HG02623 (cell line): ENCODE results near the gene SCAP.
"Not testable (repeated sequence)": the region's sequence is repeated elsewhere in the genome, so short reads cannot be mapped to it uniquely, and the experiment has no call there.

Experiments
- ATAC-seq: cut with Tn5 transposase; IDR thresholded peaks from one replicate; pipeline ENCODE4 v1.9.1; 2021; ENCODE audit warnings: moderate library complexity; ENCODE audit not compliant: unreplicated experiment

SCAP gene

DNA sequence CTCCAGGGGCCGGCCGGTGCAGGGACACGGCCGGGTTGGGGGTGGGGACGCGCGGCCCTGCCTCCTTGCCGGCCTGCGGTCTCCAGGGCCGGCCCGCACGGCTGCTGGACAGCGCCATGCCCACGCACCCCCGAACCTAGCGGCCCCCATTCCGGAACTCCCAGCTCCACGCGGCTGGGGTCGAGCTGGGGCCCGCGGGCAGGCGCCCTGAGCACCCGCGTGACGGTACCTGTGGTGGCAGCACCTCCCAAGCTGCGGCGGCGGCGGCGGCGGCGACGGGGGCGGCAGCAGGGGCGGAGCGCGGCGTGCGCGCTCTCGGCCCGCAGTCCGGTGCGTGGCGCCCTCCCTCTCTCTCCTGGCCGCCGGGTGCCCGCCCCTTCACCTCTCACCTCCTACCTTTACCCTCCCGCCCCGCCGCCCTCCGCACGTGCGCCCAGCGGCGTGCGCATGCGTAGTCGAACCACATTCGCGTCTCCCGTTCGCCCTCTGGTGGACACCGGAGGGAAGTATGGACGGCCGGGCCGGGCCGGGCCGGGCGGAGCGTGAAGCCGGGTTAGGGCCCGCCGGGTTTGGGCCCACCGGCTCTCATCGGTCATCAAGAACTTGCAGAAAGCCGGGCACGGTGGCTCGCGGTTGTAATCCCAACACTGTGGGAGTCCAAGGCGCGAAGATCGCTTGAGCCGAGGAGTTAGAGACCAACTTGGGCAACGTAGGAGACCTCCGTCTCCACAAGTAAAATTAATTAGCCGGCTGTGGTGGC, at the start of gene SCAP:
Gene SCAP (minus strand): TSS at position 372 of the 760 bp plus-strand sequence. CDS start 32,948 bp downstream, outside the sequence.
- peak; percentile 89 for ATAC-seq

DNA sequence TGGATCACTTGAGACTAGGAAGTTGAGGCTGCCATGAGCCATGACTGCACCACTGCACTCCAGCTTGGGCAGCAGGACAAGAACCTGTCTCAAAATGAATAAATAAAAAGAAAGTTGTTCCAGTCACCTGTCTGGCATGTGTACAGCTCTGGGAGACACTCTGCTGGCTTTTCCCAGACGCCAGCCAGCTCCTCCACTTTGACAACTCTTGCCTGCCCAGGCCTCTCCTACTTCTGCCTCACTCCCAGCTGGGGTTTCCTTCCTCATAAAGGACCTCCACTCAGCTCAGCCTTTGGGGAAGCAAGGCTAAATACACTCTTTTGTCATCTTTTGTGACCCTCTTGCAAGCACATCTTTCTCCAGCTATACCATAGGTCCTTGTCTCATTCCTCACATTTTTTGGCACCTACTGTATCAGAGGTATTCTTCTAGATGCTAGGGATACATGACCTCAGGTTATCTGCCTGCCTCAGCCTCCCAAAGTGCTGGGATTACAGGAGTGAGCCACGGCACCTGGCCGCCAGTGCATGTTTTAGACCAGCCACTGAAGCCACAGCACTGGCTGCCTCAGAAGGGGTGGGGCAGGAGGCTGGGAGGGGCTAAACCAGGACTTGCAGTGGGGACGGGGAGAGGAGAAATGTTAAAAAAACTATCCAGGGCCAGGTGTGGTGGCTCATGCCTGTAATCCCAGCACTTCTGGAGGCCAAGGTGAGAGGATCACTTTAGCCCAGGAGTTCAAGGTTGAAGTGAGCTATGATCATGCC, 47.8 kb upstream of the SCAP start:
- no peak for ATAC-seq

DNA sequence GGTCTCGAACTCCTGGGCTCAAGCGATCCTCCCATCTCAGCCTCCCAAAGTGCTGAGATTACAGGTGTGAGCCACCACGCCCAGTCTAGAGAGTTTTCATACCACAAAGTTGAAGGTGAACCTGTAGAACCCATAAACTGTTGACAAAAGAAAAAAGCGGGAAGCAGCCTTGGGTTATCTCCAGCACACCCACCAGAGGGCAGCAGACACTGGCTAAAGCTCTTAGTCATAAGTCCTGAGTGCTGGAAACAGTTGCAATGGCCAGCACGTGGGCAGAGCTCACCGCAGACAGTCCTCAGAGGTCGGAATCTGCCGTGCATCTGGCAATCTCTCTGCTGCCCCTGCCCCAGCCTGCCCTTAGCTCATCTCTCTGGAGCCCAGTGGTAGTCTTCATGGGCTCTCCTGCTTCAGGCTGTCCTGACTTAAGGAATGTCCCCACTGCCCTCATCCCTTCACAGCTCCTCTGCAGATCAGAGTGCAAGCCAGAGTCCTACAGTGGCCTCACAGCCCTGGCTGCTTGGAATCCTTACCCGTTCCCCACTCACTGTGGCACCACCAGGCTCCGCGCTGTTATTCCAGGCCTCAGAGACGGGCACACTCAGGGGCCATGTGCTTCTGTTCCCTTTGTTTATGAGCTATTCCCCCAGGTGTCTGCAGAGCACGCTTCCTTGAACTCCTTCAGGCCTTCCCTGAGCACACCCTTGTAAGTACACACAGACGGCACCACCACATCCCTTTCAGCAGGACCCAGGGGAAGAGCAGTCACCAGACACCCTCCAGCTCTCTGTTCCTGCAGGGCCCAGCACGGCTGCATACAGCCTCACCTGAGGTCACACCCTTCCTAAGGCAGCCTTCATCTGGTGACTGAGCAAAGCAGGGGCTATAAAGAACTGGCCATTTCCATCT, 46.6 kb upstream of the SCAP start:
- ATAC-seq = no peak

DNA sequence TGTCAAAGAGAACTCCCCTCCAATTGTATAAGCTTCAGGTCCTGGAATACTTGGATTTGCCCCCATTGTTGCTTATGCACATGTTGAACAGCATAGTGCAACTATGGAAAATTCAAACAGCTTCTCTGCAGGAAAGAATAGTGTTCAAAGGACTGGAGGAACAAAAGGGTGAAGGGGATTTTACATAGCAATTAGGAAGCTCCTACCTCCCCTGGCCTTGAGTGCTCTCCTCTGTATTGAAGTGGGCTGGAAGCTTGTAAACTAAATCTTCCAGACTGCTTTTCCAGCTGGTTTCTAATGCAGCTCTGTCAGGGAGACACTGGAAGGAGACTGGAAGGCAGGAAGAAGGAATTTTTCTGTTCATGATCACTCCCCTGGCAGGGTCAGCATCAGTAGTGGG, 45.0 kb upstream of the SCAP start:
- ATAC-seq = no peak

DNA sequence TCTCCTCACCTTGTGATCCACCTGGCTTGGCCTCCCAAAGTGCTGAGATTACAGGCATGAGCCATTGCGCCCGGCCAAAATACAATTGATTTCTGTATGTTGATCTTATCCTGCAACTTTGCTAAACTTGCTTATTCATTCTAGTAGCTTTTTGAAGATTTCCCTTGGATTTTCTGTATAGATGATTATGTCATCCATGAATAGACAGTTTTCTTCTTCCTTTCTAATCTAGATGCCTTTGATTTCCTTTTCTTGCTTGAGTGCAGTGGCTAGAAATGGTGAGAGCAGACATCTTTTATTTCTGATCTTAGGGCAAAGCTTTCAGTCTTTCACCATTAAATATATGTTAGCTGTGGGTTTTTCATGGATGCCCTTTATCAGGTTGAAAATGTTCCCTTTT, 42.2 kb upstream of the SCAP start:
- ATAC-seq = no peak

DNA sequence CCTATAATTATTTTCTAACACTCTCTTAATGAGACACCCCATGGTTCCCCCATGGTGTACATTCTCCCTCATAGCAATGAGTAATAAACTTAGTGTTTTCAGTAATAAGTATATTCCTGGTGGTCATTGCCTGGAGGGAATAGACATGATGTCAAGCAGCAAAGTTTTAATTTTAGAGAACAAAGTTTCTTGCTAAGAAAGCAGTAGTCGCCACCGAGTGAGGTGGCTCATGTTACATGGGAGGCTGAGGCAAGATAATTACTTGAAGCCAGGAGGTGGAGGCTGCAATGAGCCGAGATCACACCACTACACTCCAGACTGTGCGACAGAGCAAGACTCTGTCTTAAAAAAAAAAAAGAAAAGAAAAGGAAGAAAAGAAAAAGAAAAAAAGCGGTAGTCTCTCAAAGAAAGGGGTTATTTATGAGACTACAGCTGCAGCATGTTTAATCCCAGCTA, 40.2 kb upstream of the SCAP start:
- ATAC-seq = no peak

DNA sequence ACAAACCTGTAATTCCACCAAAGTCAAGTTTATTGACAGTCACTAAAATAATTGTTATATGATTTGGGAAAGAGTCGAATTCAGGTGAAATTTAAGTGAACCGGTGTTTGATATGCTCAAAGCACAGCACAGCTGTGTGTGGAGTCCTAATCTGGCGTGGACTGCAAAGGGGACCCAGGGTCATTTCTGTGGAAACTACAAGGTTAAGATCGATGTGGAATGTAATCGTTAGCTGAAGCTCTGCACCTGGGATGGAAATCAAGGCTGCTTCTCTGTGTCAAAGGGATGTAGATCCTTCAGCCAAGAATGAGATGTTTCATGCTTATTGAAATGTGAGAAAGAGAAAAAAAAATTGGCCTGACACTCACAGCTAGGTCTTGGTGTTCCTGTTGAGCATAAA, 39.4 kb upstream of the SCAP start:
- ATAC-seq = no peak

DNA sequence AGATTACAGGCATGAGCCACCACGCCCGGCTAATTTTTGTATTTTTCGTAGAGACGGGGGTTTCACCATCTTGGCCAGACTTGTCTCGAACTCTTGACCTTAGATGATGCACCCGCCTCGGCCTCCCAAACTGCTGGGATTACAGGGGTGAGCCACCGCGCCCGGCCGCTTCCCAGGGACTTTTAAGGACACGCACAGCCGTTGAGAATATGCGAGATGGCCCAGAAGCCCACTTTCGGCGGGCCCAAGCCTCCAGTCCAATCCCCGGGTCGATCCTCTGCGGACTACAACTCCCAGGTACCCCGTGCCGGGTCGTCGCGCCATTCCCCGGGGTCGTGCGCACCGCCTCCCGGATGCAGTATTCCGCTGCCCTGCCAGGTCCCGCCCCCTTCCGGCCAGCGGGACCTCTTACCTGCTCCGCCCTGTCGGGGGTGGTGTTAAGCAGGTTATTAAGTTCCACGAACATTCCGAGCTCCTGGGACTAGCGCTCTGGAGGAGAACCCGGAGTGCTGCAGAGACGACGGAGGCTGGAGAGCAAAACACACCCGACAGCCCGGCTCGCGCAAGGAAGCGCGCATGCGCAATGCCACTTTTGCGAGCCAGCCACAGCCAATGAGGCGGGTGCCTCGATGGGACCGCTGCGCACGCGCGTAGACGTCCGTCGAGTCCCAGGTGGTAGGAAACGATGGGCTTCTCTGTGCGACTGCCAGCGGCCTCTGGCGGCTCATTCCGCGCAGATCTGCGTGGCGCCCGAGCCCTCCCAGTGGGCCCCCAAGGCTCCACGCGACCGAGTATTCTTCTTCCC, 37.6 kb upstream of the SCAP start, which contains the start of gene ELP6:
Gene ELP6 (minus strand): TSS at position 588 of the 805 bp plus-strand sequence. CDS start 122 bp downstream, at position 466.
- ATAC-seq = peak; percentile 89

DNA sequence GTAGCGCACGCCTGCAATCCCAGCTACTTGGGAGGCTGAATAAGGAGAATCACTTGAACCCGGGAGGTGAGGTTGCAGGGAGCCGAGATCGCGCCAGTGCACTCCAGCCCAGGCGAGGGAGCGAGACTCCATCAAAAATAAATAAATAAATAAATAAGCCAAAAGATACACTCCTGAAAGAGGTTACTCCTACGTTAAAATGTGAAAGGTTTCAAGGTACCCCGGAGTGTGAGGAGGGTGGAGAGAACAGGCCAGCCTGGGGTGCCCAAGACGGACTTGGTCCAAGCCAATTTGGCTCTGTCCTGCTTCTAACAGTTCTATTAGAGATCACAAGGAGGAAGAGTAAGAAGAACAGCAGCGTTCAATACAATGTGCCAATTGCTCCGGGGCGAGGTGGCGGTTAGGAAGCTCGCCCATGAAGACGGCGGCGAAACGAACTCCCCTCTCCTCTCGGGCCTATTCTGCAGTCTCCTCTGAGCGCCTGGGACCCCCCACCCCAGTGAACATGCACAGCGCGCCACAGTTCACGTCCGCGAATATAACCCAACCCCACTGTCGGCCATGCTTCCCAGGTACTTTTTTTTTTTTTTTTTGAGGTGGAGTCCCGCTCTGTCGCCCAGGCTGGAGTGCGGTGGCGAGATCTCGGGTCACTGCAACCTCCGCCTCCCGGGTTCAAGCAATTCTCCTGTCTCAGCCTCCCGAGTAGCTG, 36.8 kb upstream of the SCAP start:
- ATAC-seq = no peak

DNA sequence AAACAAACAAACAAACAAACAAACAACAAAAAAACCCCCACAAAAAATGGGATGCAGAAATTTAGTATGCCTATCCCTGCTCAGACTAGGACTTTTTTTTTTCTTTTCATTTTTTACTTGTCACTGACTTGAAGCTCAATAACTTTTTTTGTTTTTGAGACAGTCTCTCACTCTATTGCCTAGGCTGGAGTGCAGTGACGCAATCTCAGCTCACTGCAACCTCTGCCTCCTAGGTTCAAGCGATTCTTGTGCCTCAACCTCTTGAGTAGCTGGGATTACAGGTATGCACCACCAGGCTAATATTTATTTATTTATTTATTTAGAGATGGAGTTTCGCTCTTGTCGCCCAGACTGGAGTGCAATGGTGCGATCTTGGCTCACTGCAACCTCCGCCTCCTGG, 29.5 kb upstream of the SCAP start:
- ATAC-seq = not testable (repeated sequence)

DNA sequence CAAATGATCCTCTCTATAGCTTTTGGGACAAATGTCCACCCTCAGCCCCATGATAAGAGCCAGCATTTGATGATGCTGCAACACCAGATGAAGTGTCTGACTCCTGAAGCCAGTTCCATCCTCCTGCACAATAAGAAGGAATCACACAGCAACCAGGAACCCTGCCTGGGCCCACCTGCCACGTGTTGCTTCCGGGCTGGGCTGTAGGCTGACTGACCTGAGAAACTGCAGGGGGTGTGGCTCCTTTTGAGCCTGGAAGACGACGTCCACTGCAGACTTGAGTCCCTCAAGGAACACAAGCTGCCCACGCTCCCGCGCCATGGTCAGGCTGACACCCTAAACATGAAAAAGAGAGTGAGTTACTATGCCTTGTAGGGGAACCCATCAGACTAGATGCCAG, 28.4 kb upstream of the SCAP start:
- ATAC-seq = no peak

DNA sequence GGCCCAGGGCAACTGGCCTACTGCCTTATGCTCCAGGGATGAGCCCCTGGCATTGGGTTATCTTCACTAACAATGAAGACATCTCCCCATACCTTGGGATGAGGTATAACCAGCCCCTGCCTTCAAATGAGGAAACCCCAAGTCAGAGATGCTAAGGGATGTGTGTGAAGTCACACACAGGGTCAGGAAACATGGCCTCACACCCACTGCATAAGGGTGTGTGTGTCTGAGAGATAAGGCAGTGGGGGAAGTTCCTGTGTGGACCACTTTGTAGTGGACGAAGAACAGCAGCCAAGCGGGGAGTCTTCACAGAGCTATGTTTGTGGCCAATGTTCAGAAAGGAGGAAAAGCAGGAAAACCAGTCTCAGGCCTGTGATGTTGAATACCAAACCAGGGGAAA, 27.3 kb upstream of the SCAP start:
- ATAC-seq = no peak

DNA sequence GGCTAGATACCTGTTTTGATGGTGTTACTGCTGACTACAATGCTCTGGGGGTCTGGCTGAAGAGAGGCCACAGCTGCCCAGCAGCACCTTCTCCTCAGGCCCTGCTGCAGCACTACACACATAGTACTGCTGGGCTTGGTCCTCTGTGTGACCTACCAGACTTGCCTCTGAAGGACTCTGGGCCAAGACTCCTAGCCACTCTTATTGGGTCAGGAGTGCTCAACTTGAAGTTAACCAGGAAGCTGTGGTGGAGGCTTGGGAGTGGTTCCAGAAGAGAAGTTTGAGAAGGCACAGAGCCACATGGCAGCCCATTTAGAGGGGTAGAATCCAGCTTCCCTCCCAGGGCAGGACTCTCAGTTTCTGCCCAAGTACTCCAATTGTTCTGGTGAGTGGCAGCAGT, 21.2 kb upstream of the SCAP start:
- ATAC-seq = no peak

DNA sequence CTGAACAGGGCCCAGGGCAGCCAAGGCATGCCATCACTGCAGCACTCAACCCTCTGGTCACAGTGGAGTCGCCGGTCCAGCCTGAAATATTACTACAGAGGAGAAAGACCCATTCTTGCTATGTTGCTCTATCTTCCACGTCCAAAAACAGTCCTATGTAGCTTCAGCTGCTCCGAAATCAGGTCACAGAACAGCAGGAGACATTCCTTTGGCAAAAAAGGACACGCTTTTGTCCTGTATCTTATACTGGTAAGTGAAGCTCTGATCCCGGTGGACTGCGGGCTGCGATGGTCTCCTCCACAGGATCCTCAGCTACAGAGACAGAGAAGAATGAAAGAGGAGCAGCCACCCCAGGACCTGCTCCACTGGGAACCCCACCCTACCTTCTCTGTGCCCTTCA, 20.1 kb upstream of the SCAP start:
- ATAC-seq = no peak

DNA sequence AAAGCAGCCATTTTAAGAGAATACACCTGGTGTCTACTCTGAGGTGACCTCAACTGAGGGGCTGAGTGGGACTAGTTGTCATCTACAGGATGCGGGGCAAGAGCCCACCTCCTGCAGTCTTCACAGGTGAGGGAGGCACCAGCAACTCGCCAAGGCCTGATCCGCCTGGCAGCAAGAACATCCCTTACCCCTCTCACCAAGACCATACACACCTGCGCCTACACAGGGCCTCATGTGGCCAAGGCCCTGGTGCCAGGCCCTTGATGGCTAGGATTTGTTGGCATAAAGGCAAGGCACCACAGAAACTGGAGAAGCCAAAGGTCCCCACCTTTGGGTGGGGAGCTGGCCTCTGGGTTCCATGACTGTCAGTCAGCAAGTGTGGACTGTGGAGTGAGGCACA, 19.4 kb upstream of the SCAP start:
- no peak for ATAC-seq

DNA sequence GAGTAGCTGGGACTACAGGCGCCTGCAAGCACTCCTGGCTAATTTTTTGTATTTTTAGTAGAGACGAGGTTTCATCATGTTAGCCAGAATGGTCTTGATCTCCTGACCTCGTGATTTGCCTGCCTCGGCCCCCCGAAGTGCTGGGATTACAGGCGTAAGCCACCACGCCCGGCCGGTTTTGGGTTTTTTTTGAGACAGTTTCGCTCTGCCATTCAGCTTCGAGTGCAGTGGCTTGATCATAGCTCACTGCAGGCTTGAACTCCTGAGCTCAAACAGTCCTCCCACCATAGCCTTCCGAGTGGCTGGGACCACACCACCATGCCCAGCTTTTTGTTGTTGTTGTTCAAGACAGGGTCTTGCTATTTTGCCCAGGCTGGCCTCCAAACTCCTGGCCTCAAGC, 16.0 kb upstream of the SCAP start:
- no peak for ATAC-seq

DNA sequence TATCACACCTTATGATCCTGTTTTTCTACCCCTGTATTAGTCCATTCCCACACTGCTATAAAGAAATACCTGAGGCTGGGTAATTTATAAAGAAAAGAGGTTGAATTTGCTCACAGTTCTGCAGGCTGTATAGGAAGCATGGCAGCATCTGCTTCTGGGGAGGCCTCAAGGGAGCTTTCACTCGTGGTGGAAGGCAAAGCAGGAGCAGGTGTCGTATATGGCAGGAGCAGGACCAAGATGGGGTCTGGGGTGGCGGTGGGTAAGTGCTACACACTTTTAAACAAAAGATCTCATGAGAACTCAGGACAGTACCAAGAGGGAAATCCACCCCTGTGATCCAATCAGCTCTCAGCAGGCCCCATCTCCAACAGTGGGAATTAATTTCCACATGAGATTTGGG, 15.4 kb upstream of the SCAP start:
- ATAC-seq = no peak

DNA sequence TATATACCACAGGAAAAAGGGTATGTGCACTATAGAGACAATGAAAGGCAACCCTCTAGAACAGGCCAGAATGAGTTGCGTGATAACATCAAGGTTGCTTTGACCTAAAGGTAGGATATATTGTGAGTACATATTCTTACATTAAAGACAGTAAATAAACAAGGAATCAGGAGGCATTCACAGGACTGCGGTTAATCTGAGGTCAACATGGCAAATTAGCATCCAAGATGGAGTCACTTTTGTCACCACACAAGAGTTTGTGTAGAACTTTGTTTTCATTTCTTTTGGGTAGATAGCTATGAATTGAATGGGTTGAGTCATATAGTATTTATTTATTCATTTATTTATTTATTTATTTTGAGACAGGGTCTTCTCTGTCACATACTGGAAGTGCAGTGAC, 11.5 kb upstream of the SCAP start:
- no peak for ATAC-seq

DNA sequence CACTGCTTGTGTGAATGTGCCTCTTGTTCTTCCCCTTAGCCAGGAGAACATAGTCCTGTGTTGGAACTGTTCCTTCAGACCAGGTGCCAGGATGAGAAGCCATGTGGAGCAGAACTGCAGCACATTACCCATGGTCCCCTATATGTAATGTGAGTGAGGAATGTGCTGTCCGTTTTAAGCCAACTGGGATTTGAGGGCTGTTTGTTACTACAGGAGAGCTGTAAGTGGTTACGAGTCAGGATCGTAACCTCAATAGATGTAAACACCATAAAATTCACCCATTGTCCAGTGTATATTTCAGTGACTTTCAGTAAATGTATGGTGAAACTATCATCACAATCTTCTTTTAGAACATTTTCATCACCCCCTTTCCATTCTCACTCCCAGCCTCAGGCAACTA, 10.1 kb upstream of the SCAP start:
- no peak for ATAC-seq

DNA sequence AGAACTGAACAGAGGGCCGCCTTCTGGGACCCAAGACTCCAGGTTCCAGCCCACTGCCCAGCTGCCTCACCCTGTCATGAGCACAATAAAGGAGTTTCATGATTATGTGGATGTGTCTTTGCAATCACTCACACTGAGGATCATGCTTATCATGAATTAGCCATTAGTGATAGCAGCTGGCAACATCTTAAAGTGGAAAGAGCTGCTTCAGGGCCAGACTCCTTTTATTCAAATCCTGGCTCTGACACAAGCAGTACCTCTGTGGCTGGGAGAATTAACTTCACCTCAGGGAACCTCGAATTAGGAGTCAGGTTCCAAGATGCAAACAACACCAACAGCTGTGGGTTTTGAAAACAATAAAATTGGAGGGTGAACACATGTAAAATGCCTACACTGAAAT, 6.6 kb upstream of the SCAP start:
- no peak for ATAC-seq
